A673 (cell line): ENCODE results near the gene TLR8. TPM values are rescaled to one million over a fixed set of nuclear protein-coding genes. Genes with fewer than 3 reads are reported as not detected.

Experiments
- BruUV-seq: library from RNA; stranded (reverse); fragments of 400-500 nt; replicated peaks from 2 replicates; lab custom pipeline; 2021; lab: Mats Ljungman, UMichigan
- CTCF ChIA-PET: fragments of 300-600 bp; sonication (Branson Sonifier 250); formaldehyde crosslinking; loops from one replicate; lab custom pipeline; 2022; ENCODE audit warnings: antibody characterized with exemption; lab: Charles Lee
- POLR2A ChIA-PET: fragments of 300-600 bp; sonication (Branson Sonifier 250); formaldehyde crosslinking; loops from one replicate; lab custom pipeline; 2022; ENCODE audit warnings: antibody characterized with exemption; ENCODE audit not compliant: low non-redundant PET; lab: Charles Lee
- DNase-seq: peaks from one replicate; pipeline ENCODE4 v3.0.0-alpha.2; 2015; ENCODE audit warnings: low spot score
- H3K27ac ChIP-seq: fragments of 200-600 bp; sonication (generic); 2 replicates; pipeline ENCODE4 v1.5.1; 2016; ENCODE audit warnings: mixed run types, low read depth, mild to moderate bottlenecking, mixed read lengths, antibody characterized with exemption, low read length; ENCODE audit not compliant: poor library complexity, severe bottlenecking
- H3K27me3 ChIP-seq: fragments of 200-600 bp; sonication (generic); replicated peaks from 2 replicates; pipeline ENCODE4 v1.6.1; 2017; ENCODE audit warnings: mixed run types, low read depth, mild to moderate bottlenecking, mixed read lengths, antibody characterized with exemption, low read length; ENCODE audit not compliant: insufficient read depth, poor library complexity
- H3K36me3 ChIP-seq: fragments of 200-600 bp; sonication (generic); 2 replicates; pipeline ENCODE4 v1.6.1; 2016; ENCODE audit warnings: mixed run types, mild to moderate bottlenecking, mixed read lengths, antibody characterized with exemption, low read length; ENCODE audit not compliant: insufficient read depth, poor library complexity, severe bottlenecking
- H3K4me1 ChIP-seq: fragments of 200-600 bp; sonication (generic); 2 replicates; pipeline ENCODE4 v1.6.1; 2017; ENCODE audit warnings: mixed run types, mild to moderate bottlenecking, mixed read lengths, antibody characterized with exemption, low read length; ENCODE audit not compliant: insufficient read depth, poor library complexity, severe bottlenecking
- H3K4me3 ChIP-seq: fragments of 200-600 bp; sonication (generic); 2 replicates; pipeline ENCODE4 v1.5.1; 2016; ENCODE audit warnings: low read depth, mixed run types, mild to moderate bottlenecking, mixed read lengths, low read length; ENCODE audit not compliant: poor library complexity, severe bottlenecking
- H3K9me3 ChIP-seq: fragments of 200-600 bp; sonication (generic); 2 replicates; pipeline ENCODE4 v1.6.1; 2016; ENCODE audit warnings: mixed run types, low read depth, mild to moderate bottlenecking, mixed read lengths, antibody characterized with exemption, low read length; ENCODE audit not compliant: poor library complexity, severe bottlenecking
- CTCF ChIP-seq: fragments of 300-800, 200-600 bp; sonication (generic); conservative IDR thresholded peaks from 2 replicates; pipeline ENCODE4 v1.5.1; 2017; ENCODE audit warnings: low read depth, mild to moderate bottlenecking, antibody characterized with exemption, low read length, moderate library complexity, mixed read lengths
- EZH2 ChIP-seq: fragments of 200-600 bp; sonication (generic); IDR thresholded peaks from 2 replicates; pipeline ENCODE4 v1.6.1; 2017; ENCODE audit warnings: borderline replicate concordance, low read depth, mild to moderate bottlenecking, mixed read lengths, antibody characterized with exemption, low read length; ENCODE audit not compliant: poor library complexity, severe bottlenecking
- intact Hi-C: fragments of 100-400 bp; cut with micrococcal nuclease; formaldehyde crosslinking; loops from one replicate; pipeline ENCODE4 v1.10.0; 2022; ENCODE audit not compliant: unreplicated experiment
- total RNA-seq: library from RNA; stranded (reverse); gene quantifications from 2 replicates; pipeline ENCODE4 v1.2.3, GENCODE V29; 2021

Gene TLR8
- total RNA-seq, 1 experiment from 2014 or later, result not detected

GRCh38 chrX:12912791-12913482, 6.5 kb downstream of the TLR8 start:
- no peaks in the 10 kb centered on the region for H3K36me3 ChIP-seq
- BruUV-seq, result no TSS peak
- intact Hi-C loops, result no loop called here
- no peak for DNase-seq
- no peaks in the 10 kb centered on the region for H3K9me3 ChIP-seq
- ChIA-PET POLR2A (no interaction called here), CTCF (no interaction called here)
- no peaks in the 10 kb centered on the region for H3K4me1 ChIP-seq
- H3K4me3 ChIP-seq, result no peak overlapping the region
- H3K27ac ChIP-seq, result no peak overlapping the region
- H3K27me3 ChIP-seq, result no peaks in the 10 kb centered on the region
- TF ChIP-seq CTCF (no peak), EZH2 (no peak)

- TF ChIP-seq CTCF (no peak), EZH2 (no peak)
- Histone ChIP-seq H3K9me3 (no peaks in the 10 kb centered on the region), H3K27ac (no peak overlapping the region), H3K4me1 (no peaks in the 10 kb centered on the region), H3K36me3 (no peaks in the 10 kb centered on the region), H3K27me3 (no peaks in the 10 kb centered on the region), H3K4me3 (no peak overlapping the region)
- intact Hi-C loops, result no loop called here
- ChIA-PET POLR2A (no interaction called here), CTCF (no interaction called here)
- no TSS peak for BruUV-seq
- DNase-seq, result no peak
Observed at GRCh38 chrX:12917753-12918152, 11.3 kb downstream of the TLR8 start.

- CTCF ChIA-PET, result no interaction called here
- no peak overlapping the region for H3K27ac ChIP-seq
- H3K4me3 ChIP-seq, result no peak overlapping the region
- TF ChIP-seq CTCF, result no peak
- no peak for TF ChIP-seq EZH2
- no TSS peak for BruUV-seq
- H3K27me3 ChIP-seq, result no peaks in the 10 kb centered on the region
- no peak for DNase-seq
- H3K4me1 ChIP-seq, result no peaks in the 10 kb centered on the region
- POLR2A ChIA-PET, result no interaction called here
- intact Hi-C loops, result no loop called here
- no peaks in the 10 kb centered on the region for H3K36me3 ChIP-seq
- no peaks in the 10 kb centered on the region for H3K9me3 ChIP-seq
Observed at GRCh38 chrX:12919051-12919450, 12.6 kb downstream of the TLR8 start.
